Stimulated activated CD8-positive, alpha-beta memory T cell treated with anti-CD3 and anti-CD28 coated beads, Interleukin-4, amount 100 ng/mL, for 4 hours (primary cell): ENCODE data around the gene SLC39A10.
"Not testable (repeated sequence)": the region's sequence is repeated elsewhere in the genome, so short reads cannot be mapped to it uniquely, and the experiment has no call there.

Experiments
- DNase-seq, 2 donors: peaks; one replicate each; pipeline ENCODE4 v3.0.0-alpha.2; 2020; ENCODE audit warnings: low read depth in 2 of 2, low spot score in 1 of 2

The SLC39A10 gene

GRCh38 chr2:195644708-195645107, 12.3 kb upstream of the SLC39A10 start:
- DNase-seq = not testable (repeated sequence)

- no peak for DNase-seq
Observed at GRCh38 chr2:195645413-195645812, 11.6 kb upstream of the SLC39A10 start.

- DNase-seq = no peak
Observed at GRCh38 chr2:195646424-195646823, 10.6 kb upstream of the SLC39A10 start.

GRCh38 chr2:195647302-195647701, 9.7 kb upstream of the SLC39A10 start:
- DNase-seq = no peak

DNA sequence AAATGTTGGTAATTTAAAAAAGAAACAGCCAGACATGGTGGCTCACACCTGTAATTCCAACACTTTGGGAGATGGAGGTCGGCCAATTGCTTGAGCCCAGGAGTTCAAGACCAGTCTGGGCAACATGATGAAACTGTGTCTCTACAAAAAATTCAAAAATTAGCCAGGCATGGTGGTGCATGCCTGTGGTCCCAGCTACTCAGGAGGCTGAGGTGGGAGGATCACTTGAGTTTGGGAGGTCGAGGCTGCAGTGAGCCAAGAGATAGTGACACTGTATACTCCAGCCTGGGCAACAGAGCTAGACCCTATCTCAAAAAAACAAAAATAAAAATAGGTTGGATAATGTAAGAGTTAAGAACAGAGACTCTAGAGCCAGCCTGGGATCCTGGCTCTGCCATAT, 8.7 kb upstream of the SLC39A10 start:
- DNase-seq = not testable (repeated sequence)

DNA sequence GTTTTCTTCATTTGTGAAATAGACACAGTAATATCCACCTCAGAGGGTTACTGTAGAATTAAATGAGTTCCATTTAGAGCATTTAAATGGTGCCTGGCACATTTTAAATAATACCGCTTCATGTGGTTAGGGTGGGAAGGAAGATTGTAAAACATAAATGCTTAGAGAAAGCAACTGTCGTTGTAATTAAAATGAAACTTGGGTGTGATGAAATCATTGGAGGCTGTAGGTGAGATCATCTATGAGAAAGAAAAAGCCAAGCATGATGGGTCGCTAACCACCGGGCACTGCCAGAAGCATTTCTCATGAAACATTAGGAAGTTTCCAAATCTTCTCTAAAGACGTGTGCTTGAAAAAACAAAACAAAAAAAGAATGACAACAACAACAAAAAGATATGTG, 8.2 kb upstream of the SLC39A10 start:
- no peak for DNase-seq

- DNase-seq = no peak
Observed at GRCh38 chr2:195649629-195650190, 7.3 kb upstream of the SLC39A10 start.

DNA sequence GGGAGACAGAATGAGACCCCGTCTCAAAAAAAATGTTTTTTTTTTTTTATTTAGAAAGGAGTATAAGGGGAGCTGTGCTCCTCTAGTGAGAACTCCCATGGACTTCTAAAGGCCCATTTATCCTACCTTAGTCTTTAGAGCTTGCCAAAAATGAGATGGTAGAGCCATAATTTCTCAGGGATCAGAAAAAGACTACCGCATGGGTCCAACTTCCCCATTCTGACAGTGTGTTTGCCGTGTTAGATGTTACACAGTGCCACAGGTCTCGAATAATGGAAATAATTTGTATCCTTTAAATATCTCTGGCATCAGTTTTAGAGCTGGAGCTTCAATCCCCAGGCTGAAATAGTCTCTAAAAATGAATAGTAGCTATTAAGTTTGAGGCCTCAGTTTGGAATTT, 6.0 kb upstream of the SLC39A10 start:
- no peak for DNase-seq

- no peak for DNase-seq
Observed at GRCh38 chr2:195652911-195653310, 4.1 kb upstream of the SLC39A10 start.

DNA sequence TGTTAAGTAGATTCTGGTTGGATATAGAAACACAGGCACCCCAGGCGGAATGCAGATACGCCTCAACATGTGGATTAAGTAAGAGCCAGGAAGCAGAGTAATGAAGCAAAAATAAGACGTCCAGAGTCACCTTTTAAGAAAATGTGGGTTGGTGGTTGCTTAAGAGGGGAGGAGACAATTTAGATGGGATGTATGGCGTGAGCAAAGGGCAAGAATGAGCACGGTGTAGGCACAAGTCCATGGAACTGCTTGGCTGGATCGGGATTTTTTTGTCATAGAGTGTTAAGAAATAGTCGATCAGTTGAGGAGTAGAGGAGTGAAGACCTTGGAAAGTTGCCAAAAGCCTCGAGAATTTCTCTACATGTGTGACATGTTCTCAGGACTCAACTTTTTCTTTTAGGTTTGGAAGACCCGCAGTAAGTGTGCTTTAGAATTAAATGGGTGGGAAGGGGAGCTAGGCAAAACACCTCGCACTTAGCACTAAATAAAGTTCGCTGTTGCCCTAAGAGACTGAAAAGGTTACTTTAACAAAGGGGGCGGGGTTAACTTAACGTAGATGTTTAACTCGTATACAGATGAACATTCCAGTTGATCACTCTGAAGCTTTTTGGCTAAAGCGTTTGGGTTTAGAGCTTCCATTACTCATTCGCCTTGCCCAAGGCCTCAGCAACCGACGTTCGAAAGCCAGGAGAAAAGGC, 716 bp upstream of the SLC39A10 start:
- no peak for DNase-seq

DNA sequence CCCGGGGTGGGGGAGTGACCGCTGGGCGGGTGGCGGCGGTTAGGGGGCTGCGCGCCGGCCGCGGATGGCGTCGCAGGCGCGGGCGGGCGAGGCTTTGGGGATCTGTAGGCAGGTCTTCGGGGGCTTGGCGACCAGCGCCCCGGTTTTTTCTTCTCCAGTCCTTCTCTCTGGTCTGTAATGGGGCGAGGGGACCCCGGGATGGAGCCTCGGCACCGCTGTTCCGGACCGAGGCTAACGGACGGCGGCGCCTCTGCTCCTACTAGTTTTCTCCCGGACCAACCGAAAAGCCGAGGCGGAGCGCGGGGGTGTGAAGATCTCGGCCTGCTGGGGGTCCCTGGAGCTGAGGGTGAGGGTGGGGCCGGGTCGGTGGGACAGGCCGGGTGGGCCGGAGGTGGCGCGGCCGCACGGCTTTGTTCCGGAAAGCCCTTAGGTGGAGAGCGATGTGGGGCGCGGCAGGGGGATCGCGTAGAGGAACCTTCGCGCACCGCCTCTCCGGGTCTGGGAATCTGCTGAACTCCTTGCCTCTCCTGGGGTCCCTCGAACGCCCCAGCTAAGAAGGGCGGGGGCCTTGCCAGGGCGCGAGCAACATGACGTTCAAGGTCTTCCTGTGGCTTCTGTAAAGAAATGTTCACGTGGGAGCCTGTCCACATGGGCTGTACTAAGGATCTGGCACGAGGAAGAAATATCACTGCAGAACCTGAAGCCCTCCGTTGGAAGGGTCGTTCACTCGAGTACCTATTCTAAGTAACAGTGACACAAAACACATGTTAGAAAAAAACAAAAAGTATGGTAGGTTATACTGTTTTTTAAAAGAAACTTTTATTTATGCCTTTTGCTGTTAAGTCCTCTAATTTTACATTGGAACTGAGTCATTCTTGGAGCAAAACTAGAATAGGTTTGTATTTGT, 861 bp downstream of the SLC39A10 start:
- peak; percentile 31 to 37 for DNase-seq

DNA sequence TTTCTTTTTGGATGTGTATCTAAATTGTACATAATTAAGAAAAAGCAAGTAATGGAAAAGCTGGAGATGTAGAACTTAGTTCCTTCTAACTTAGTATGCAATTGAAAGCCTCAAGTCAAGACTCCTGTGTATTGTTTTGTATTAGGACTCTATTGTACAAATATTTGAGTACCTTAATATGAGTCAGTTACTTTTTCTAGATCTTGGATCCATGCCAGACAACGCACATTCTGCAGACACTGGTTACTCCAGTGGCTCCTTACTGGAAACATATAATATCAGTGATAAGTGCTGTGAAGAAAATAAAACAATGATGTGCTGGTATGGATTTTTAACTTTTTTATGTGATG, 1.5 kb downstream of the SLC39A10 start:
- no peak for DNase-seq

DNA sequence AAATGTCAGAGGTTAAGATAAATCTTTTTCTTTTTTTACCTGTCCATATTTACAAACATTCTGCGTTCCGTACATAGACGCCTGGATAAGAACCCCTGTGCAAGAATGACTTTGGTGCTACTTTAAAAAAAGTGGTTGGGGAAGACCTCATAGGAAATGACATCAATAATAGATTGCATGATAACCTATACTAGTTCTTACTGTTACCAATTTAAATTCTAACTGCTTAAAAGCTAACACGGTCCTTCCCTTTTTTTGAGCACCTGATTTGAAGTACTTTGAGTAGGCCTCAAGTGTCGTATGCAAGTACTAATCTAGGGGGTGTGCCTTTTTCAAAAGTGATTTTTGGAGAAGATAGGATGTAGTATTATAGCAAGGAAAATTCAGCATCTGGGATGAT, 2.1 kb downstream of the SLC39A10 start:
- no peak for DNase-seq

GRCh38 chr2:195659982-195660890, 3.2 kb downstream of the SLC39A10 start:
- DNase-seq = peak; percentile 53 to 84

GRCh38 chr2:195662138-195662537, 5.1 kb downstream of the SLC39A10 start:
- no peak for DNase-seq

GRCh38 chr2:195663007-195663406, 6.0 kb downstream of the SLC39A10 start:
- no peak for DNase-seq

DNA sequence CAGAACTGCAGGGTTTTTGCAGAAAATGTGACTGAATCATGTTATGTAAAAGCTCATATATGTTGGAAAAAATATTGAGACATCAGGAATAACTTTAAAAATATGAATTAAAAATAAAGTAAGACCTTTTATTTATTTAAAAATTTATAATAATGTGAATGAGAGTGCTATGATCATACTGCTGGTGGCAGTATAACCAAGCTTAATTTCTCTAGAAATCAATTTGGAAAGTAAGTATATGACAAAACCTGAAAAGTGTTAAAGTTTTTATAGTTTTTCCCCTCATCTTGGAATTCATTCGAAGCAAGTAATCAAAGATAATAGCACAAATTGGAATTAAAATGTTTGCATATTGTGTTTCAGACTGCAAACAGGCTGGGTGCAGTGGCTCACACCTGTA, 7.5 kb downstream of the SLC39A10 start:
- DNase-seq = no peak

- not testable (repeated sequence) for DNase-seq
Observed at GRCh38 chr2:195665153-195665552, 8.1 kb downstream of the SLC39A10 start.

DNA sequence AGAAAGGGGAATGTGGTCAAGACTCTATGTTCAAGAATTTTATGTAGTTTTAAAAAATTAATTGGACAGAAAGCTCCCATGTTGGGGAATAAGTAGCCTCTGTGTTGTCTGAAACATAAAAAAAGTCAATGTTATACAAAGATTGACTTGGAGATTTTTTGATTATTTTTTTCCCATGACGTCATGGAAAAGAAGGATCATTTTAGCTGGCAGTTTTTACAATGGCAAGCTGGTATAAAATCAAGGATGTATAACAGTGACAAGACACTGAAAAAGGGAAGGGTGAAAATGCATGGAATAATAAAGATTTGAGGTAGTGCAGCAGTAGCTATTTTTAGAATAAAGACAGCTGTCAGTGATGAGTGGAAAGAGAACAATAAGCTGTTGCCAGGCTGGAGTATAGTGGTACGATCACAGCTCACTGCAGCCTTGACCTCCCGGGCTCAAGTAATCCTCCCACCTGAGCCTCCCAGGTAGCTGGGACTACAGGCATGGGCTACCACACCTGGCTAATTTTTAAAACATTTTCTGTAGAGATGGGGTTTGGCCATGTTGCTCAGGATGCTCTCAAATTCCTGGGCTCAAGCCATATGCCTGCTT, 9.2 kb downstream of the SLC39A10 start:
- no peak for DNase-seq

DNA sequence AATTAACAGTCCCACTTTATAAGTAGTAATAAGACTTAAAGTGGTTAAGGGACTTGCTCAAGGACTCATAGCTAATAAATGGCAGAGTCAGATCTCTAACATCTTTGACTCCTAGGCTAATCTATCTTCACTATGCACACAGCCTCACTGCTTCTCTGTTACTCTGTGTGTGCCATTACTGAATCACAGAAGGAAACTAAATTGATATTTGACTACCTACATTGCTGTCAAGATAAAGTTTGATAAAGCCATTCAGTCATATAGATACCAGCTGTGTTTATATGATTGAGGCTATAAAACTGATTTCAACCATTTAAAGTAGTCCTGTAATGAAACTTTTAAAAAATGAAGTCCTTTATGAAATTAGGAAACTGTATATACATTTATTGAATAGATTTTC, 10.9 kb downstream of the SLC39A10 start:
- no peak for DNase-seq

- no peak for DNase-seq
Observed at GRCh38 chr2:195670191-195670590, 13.2 kb downstream of the SLC39A10 start.
